C4-2B (cell line): ENCODE results near the gene HOXD1.

Experiments used
- CTCF ChIP-seq: fragments of 450-650 bp; conservative IDR thresholded peaks from 2 replicates; pipeline ENCODE4 v1.5.1; 2017; ENCODE audit warnings: mild to moderate bottlenecking
- ZFX ChIP-seq: fragments of 450-650 bp; IDR thresholded peaks from 2 replicates; pipeline ENCODE4 v1.6.1; 2017

- TF ChIP-seq CTCF = no peak
- no peak for TF ChIP-seq ZFX
Observed at GRCh38 chr2:176158186-176158591, 30.3 kb upstream of the HOXD1 start.
